ENCODE results near the gene CNMD.

- no peak for TF ChIP-seq CTCF (IDR thresholded peaks at IDR 0.05)
- TF ChIP-seq POLR2A (IDR thresholded peaks at IDR 0.05): no peak
Measured at GRCh38 chr13:52737965-52738364, 1.7 kb downstream of the CNMD start.
